SKM-1 (cell line): ENCODE data around the gene SDHB.
A peak's percentile ranks its signal among the peaks of the same experiment; 100 is the strongest.

Source experiments
- DNase-seq: peaks from one replicate; lab custom pipeline; 2025; ENCODE audit not compliant: unreplicated experiment; lab: John Stamatoyannopoulos, UW

Gene SDHB

DNA sequence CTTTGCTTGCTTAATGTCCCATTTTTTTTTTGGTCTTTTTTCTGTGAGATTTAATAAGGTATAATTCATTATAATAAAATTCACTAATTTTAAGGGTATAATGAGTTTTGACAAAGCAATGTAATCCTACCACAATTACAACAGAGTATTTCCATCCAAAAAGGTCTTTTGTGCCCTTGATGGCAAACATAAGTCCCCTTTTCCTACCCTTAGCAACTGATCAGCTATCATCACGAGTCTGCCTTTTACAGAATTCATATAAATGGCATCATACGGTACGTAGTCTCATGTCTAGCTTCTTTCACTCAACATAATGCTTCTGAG, 7.5 kb downstream of the SDHB start:
- no peak for DNase-seq

DNA sequence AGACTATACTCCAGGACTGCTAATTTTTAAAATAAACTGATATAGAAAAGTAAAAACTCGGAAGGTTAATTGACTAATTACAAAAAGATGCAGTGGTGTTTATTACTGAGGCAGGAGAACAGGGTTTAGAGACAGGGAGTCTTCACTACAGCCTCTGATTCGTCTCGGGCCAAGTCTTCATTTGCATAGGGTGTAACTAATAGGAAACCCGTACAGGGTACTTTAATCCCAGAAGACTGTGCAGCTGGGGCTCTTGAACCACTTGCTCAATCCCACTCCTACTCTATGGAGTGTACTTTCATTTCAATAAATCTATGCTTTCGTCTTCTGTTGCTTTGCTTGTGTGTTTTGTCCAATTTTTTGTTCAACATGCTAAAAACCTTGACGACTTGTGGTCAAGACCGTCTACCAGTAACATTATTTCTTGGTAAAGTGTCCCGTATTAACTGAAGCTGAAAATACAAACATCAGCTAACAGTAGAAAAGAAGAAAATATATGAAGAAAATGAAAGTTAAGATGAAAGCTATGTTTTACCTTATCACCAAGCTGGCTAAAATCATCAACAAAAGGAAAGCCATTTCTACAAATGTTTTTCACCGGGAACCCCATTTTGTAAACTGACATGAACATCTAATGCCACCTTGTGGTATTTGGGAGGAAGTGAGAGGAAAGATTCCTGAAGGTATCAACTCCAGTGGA, 8.0 kb downstream of the SDHB start:
- DNase-seq = peak; percentile 33

DNA sequence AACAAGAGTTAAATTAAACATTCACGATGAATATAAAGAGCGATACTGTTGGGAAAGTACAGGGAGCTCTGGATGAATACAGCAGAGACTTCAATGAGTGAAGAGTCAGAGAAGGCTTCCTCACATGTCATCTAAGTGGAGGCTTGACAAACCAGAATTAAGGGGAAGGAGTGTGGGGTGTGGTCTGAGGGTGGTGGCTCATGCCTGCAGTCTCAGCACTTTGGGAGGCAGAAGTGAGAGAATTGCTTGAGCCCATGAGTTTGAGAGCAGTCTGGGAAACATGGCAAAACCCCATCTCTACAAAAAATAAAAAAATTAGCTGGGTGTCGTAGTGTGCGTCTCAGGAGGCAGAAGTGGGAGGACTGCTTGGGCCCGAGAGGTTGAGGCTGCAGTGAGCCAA, 8.7 kb downstream of the SDHB start:
- no peak for DNase-seq

GRCh38 chr1:17043676-17044075, 10.2 kb downstream of the SDHB start:
- no peak for DNase-seq

GRCh38 chr1:17040135-17040534, 13.7 kb downstream of the SDHB start:
- DNase-seq = no peak

GRCh38 chr1:17039522-17039921, 14.3 kb downstream of the SDHB start:
- no peak for DNase-seq

DNA sequence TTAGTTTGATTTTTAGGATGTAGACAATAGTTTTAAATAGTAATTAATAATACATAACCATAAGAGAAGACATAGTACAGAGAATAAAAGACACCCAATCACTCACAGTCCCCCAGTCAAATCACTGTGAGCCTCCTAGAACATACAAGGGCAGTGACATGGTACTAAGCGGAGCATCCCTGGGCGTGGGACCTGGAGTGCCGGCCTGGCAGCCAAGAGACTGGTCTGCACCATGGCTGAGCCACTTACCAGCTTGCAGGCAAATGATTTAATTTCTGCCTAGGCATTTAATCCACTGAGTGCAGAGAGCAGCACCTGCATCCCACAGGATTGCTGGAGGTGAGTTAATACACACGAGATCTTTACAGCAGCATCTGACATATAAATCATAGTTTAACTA, 20.4 kb downstream of the SDHB start:
- DNase-seq = no peak

- no peak for DNase-seq
Observed at GRCh38 chr1:17032741-17033140, 21.1 kb downstream of the SDHB start.

DNA sequence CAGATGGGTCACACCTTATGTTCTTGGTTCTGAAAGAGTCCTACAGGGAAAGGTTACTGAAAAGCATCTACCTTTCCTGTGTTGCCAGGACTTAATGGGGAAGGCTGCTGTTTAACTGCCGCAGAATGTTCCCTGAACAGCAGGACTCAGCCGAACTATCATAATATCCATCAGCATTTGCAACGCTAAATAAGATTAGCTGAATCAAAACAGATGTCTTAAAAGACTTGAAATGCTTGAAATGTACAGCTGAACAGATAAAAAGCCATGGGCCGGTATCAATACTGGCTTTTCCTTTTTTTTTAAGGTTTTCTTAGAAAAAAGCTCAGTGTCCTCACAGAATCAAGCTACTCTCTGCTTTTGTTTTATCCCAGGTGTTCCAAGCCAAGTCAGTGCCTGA, 22.4 kb downstream of the SDHB start:
- no peak for DNase-seq

DNA sequence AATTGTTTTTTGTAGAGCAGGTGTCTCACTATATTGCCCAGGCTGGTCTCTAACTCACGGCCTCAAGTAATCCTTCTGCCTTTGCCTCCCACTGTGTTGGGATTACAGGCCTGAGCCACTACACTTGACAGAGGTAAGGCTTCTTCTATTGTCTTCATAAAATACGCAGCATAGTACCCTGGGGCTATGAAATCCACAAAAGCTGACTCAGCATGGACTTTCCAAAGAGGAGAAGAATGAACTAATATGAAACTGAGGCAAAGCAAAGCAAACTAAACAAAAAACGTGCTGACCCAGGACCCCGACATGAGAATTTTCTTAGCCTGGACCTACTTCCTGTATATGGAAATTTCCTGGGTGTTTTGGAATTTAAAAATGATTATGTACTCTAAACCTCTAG, 23.6 kb downstream of the SDHB start:
- DNase-seq = no peak

DNA sequence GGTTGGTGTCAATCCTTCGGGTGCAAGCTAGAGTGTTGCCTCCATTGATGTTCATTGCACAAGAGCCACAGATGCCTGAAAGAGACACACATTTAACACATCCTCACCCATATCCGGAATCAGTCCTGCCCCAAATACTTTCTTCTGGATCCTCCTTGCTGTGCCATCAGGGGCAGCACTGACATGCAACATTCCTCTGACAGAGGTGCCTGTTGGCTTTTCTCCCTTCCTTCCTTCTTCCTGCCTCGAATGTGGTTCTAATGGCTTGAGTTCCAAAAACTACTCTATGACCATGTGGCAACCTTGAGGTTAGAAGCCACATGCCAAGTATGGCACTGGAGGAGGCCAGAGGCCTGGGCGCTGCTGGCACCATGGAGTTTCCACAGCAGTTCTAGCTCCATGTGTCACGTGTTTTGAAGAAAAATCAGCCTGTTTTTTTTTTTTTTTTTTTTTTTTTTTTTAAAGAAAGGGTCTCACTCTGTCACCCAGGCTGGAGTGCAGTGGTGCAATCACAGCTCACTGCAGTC, 25.1 kb downstream of the SDHB start:
- no peak for DNase-seq

DNA sequence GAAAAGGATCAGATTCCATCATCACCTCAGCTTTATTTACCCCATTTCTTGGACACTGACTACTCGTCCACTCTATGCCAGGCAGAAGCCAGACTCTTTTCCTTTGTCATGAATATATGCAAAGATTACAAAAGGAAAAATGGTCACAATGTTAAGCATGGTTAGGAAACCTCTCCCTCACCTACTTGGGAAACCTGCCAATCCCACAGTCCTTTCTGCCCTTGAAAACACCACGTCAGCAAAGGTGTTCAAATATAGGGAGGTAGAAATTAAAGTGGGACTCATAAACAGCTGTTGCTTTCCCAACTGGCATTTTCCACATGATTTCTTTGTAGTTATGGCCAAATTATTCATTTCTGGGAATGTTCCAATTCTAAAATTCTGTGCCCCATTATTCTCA, 25.9 kb downstream of the SDHB start:
- DNase-seq = no peak

GRCh38 chr1:17027403-17027802, 26.4 kb downstream of the SDHB start:
- no peak for DNase-seq

DNA sequence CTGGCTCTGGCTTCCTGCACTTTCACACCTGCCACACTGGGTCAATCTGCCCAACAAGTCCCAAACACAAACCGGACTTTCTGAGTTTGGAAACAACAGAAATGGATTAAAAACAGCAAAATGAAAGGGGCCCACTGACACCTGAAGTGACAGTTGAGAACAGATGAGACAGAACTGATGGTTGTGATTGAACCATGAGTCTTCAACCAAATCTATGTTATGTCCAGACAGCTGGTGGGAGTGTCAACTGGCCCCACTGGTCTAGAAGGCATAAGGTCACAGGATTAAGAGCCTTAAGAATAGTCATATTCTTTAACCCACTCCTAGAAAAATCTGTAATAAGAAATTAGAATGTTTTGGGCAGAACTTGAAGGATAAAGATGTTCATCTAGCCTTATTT, 29.1 kb downstream of the SDHB start:
- DNase-seq = no peak

DNA sequence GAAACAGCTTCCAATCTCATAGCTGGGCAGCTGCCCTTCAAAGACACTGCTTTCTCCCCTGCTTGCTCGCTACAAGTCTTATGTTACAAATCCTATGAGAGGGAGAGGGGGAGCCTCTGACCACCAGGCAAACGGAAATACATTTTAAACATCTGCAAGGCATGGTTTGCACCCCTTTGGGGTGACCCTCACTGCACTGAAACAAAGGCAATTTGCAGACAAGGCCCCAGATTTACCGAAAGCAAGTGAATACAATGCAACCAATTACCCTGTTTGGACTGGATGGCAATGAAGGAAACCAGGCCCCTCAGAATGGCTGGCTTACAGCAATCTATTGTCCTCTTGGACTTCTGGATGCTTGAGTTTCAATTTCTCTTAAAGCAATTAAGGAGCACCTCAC, 30.3 kb downstream of the SDHB start:
- DNase-seq = no peak

GRCh38 chr1:17023102-17023501, 30.7 kb downstream of the SDHB start:
- peak; percentile 46 for DNase-seq

- no peak for DNase-seq
Observed at GRCh38 chr1:17021896-17022295, 31.9 kb downstream of the SDHB start.

DNA sequence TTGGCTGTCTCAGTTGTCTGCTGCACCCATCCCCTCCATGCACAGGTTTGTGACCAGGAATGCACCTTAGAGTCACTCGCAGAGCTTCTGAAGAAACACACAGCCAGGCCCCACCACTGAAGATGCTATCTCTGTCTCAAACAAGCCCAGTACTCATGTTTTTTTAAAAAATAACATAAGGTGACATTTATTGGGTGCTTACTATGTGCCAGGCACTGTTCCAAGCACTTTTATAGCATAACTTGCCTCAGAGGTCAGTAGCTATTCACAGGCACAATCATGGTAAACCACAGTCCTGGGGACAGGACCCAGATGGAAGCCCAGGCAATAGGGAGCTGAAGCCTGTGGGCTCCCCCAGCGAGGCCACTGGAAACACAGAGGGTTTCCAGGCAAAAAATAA, 33.3 kb downstream of the SDHB start:
- no peak for DNase-seq

GRCh38 chr1:17018849-17019248, 35.0 kb downstream of the SDHB start:
- no peak for DNase-seq

GRCh38 chr1:17017435-17017834, 36.4 kb downstream of the SDHB start:
- no peak for DNase-seq

DNA sequence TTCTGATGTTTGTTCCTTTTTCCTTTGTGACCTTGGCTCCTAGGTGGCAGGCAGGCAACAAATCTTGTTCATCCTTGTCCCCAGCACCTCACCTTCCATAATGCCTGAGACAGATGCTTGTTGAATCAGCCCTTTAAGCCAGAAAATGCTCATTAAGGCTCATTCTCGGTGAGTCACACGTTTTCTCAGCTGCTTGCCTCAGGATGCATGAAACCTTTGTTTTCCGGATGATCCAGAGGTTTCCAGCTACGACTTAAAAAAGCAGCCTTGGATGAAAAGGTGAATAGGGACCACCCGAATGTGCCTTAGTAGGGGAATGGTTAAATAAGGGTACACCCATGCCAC, 37.5 kb downstream of the SDHB start:
- DNase-seq = no peak

DNA sequence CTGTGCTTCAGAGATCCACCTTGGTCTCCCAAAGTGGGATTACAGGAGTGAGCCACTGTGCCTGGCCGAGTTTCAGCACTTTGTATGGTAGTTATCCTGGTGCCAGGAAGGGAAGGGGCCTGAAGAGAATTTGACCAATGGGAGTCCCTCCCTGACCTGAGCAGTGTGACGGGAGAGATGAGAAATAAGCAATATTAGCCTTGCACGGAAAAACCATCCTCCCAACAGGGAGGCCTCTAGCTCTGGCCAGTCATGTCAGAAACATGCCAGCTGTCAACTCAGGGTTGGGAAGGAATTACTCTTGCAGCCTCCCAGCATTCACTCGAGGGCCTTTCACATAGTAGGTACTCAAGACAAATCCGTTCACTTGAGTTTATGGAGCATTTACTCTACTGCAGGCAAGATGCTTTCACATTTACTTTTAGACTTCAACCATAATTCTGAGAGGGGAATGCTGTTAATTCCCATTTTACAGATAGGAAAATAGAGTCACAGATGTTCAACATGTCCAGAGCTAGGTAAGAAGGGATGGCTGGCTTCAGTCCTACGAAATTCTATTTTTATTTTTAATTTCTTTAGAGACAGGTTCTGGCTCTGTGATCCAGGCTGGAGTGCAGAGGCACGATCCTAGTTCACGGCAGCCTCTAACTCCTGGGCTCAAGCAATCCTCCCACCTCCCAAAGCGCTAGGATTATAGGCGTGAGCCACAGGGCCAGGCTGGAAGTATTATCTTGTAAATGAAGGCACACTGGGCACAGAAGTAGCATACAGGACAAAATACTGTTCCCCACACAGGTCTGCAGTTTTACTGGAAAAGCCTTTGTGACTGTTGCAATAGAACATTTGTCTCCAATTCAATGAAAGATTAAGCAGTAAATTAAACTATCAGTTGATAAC, 38.9 kb downstream of the SDHB start:
- DNase-seq = no peak
